ENCODE measurements around the gene NKX2-8. TPM values are rescaled to one million over a fixed set of nuclear protein-coding genes. Genes with fewer than 3 reads are reported as not detected.

The NKX2-8 gene
- total RNA-seq, result not detected in 2 replicates

GRCh38 chr14:36582011-36582873 lies at the start of gene NKX2-8:
TSS of gene NKX2-8 (minus strand) at chr14:36582614. CDS start at chr14:36582389, 225 bp downstream.
- DNase-seq (ENCODE audit: low read depth, low spot score), result no peak

GRCh38 chr14:36627981-36628380 lies 45.6 kb upstream of the NKX2-8 start:
- no peak for DNase-seq (ENCODE audit: low read depth, low spot score)

GRCh38 chr14:36626151-36626550 lies 43.7 kb upstream of the NKX2-8 start:
- no peak for DNase-seq (ENCODE audit: low read depth, low spot score)

GRCh38 chr14:36625436-36625835 lies 43.0 kb upstream of the NKX2-8 start:
- DNase-seq (ENCODE audit: low read depth, low spot score), result no peak

GRCh38 chr14:36625014-36625413 lies 42.6 kb upstream of the NKX2-8 start:
- DNase-seq (ENCODE audit: low read depth, low spot score), result no peak

- no peak for DNase-seq (ENCODE audit: low read depth, low spot score)
These were observed 37.4 kb upstream of the NKX2-8 start for GRCh38 chr14:36619853-36620252.

- no peak for DNase-seq (ENCODE audit: low read depth, low spot score)
These were observed 36.7 kb upstream of the NKX2-8 start for GRCh38 chr14:36619131-36619530.

GRCh38 chr14:36618641-36619040 lies 36.2 kb upstream of the NKX2-8 start:
- no peak for DNase-seq (ENCODE audit: low read depth, low spot score)

GRCh38 chr14:36617824-36618223 lies 35.4 kb upstream of the NKX2-8 start:
- DNase-seq (ENCODE audit: low read depth, low spot score), result no peak

- DNase-seq (ENCODE audit: low read depth, low spot score), result no peak
These were observed 23.1 kb upstream of the NKX2-8 start for GRCh38 chr14:36605506-36605857.

- peak; percentile 13 for DNase-seq (ENCODE audit: low read depth, low spot score)
These were observed 22.5 kb upstream of the NKX2-8 start for GRCh38 chr14:36604757-36605505.

GRCh38 chr14:36600431-36600830 lies 18.0 kb upstream of the NKX2-8 start:
- no peak for DNase-seq (ENCODE audit: low read depth, low spot score)

- DNase-seq (ENCODE audit: low read depth, low spot score), result no peak
These were observed 9.1 kb upstream of the NKX2-8 start for GRCh38 chr14:36591482-36591881.

- DNase-seq (ENCODE audit: low read depth, low spot score), result no peak
These were observed 6.4 kb upstream of the NKX2-8 start for GRCh38 chr14:36588788-36589187.

- DNase-seq (ENCODE audit: low read depth, low spot score), result no peak
These were observed 5.7 kb upstream of the NKX2-8 start for GRCh38 chr14:36588119-36588518.

GRCh38 chr14:36585100-36585499 lies 2.7 kb upstream of the NKX2-8 start:
- DNase-seq (ENCODE audit: low read depth, low spot score), result no peak

GRCh38 chr14:36583893-36584811 lies 1.7 kb upstream of the NKX2-8 start:
- DNase-seq (ENCODE audit: low read depth, low spot score), result no peak

GRCh38 chr14:36583242-36583892 lies 953 bp upstream of the NKX2-8 start:
- DNase-seq (ENCODE audit: low read depth, low spot score), result no peak

GRCh38 chr14:36582874-36583241 lies 444 bp upstream of the NKX2-8 start:
- no peak for DNase-seq (ENCODE audit: low read depth, low spot score)

GRCh38 chr14:36580856-36581831 lies 1.3 kb downstream of the NKX2-8 start:
- DNase-seq (ENCODE audit: low read depth, low spot score), result no peak

Data from pulmonary artery endothelial cell (primary cell).